Measurements from ENCODE around the gene SIPA1L3.

DNA sequence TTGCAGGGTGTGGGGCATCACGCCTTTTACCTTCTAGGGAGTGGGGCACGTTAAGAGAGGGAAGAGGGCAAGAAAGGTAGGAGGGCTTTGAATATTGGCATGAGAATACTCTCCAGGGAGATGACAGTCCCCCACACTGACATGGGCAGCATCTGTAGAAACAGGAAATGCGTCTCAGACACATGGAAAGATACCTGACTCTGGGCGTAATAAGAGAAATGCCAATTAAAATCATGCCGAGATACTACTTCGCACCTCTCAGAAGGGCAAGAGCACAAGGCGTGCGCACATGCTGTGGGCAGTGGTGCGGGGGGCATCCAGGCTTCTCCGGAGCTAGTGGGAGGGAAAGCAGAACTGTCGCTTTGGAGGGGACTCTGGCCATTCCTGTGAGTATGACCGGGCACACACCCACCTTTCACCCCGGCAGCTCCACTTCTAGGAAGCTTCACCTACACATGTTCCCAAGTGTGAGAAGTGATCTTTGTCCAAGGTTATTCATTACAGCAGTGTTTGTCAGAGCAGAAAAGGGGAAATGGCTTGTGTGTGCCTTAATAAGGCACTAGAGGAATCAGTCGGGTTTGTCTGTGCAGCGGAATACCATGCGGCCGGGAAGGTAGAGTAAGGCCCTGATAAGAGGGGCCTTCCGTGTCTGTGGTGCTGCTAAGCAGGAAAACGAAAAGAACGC is 99.5 kb downstream of the SIPA1L3 start:
- TF ChIP-seq, protein P1, sequence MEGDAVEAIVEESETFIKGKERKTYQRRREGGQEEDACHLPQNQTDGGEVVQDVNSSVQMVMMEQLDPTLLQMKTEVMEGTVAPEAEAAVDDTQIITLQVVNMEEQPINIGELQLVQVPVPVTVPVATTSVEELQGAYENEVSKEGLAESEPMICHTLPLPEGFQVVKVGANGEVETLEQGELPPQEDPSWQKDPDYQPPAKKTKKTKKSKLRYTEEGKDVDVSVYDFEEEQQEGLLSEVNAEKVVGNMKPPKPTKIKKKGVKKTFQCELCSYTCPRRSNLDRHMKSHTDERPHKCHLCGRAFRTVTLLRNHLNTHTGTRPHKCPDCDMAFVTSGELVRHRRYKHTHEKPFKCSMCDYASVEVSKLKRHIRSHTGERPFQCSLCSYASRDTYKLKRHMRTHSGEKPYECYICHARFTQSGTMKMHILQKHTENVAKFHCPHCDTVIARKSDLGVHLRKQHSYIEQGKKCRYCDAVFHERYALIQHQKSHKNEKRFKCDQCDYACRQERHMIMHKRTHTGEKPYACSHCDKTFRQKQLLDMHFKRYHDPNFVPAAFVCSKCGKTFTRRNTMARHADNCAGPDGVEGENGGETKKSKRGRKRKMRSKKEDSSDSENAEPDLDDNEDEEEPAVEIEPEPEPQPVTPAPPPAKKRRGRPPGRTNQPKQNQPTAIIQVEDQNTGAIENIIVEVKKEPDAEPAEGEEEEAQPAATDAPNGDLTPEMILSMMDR (IDR thresholded peaks at IDR 0.05) = no peak
- TF ChIP-seq POLR2A (IDR thresholded peaks at IDR 0.05) = no peak
